Measurements from ENCODE around the gene FGF10. TPM values are rescaled to one million over a fixed set of nuclear protein-coding genes. Genes with fewer than 3 reads are reported as not detected.

The FGF10 gene
- total RNA-seq, 1 experiment from 2014 or later: 0.46 TPM

DNA sequence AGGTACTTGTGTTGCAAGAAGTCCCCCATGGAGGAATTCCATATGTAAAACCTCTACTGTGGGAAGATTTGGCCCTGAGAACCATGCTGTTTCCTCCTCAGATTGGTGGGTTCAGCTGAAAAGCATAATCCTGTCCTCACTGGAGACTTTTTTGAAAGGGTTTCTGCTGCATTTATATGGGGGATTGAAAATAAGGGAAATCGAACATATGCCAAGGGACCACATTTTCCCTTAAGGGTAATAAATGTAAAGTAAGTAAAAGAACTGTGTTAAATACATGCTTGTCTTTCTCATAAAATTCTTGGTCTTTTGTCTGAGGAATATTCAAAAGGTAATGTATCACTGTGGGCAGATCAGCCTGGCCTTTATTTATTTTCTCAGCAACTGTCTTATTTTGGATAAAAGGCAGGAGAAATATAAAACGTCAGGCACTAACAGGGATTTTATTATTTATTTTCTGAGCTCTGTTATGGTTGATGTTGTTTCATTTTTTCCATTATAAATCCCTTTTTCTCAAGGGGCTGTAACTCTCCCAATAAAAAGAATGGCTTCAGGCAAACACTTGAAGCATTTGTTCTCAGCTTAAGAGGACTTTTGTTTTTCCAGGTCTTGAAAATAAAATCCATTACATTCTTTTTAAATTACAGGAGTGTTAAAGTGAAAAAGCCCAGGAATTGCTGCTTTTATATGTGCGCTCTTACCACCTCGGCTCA, 131.4 kb downstream of the FGF10 start:
- DNase-seq (ENCODE audit: low read depth): no peak

- DNase-seq (ENCODE audit: low read depth): no peak
Observed at GRCh38 chr5:44257221-44257620, 132.0 kb downstream of the FGF10 start.
